Activated B cell treated with CpG ODN at 0.5 μM for 24 hours (primary cell): ENCODE results near the gene DRG2. TPM values are rescaled to one million over a fixed set of nuclear protein-coding genes. Genes with fewer than 3 reads are reported as not detected.

Experiments used
- ATAC-seq: fragments of 200-7000 bp; cut with Tn5 transposase; one replicate; pipeline ENCODE4 v1.10.0; 2021; ENCODE audit warnings: low read depth, mild to moderate bottlenecking, moderate library complexity
- CTCF ChIA-PET: fragments of 350-600 bp; sonication (Branson Sonifier 250); formaldehyde crosslinking; loops from one replicate; lab custom pipeline; 2021; ENCODE audit warnings: antibody characterized with exemption; lab: Charles Lee
- POLR2A ChIA-PET: fragments of 350-600 bp; sonication (Branson Sonifier 250); formaldehyde crosslinking; loops from one replicate; lab custom pipeline; 2021; ENCODE audit warnings: antibody characterized with exemption; lab: Charles Lee
- DNase-seq: peaks from one replicate; pipeline ENCODE4 v3.0.0; 2022
- H3K27ac Mint-ChIP-seq: one replicate; pipeline ENCODE4 v1.8.0; 2020; ENCODE audit warnings: mixed read lengths
- H3K27me3 Mint-ChIP-seq: one replicate; pipeline ENCODE4 v1.8.0; 2021; ENCODE audit warnings: mixed read lengths
- H3K36me3 Mint-ChIP-seq: one replicate; pipeline ENCODE4 v1.8.0; 2021; ENCODE audit warnings: low read depth, mixed read lengths
- H3K4me1 Mint-ChIP-seq: one replicate; pipeline ENCODE4 v1.8.0; 2021; ENCODE audit warnings: mixed read lengths
- H3K4me3 Mint-ChIP-seq: one replicate; pipeline ENCODE4 v1.8.0; 2020; ENCODE audit warnings: mild to moderate bottlenecking, mixed read lengths
- H3K9me3 Mint-ChIP-seq: one replicate; pipeline ENCODE4 v1.8.0; 2020; ENCODE audit warnings: mixed read lengths
- intact Hi-C: fragments of 100-400 bp; cut with micrococcal nuclease; formaldehyde crosslinking; loops from one replicate; pipeline ENCODE4 v1.15.1; 2024
- total RNA-seq: library from RNA; stranded (reverse); gene quantifications from 2 replicates; pipeline ENCODE4 v1.2.3, GENCODE V29; 2022
- TF ChIP-seq, protein P1 (sequence below): fragments of 200-600 bp; IDR thresholded peaks from one replicate; pipeline ENCODE4 v1.8.0; 2022; ENCODE audit warnings: antibody characterized with exemption, mild to moderate bottlenecking

The DRG2 gene
- total RNA-seq, 1 donor from 2014 or later, result 67.1 TPM

DNA sequence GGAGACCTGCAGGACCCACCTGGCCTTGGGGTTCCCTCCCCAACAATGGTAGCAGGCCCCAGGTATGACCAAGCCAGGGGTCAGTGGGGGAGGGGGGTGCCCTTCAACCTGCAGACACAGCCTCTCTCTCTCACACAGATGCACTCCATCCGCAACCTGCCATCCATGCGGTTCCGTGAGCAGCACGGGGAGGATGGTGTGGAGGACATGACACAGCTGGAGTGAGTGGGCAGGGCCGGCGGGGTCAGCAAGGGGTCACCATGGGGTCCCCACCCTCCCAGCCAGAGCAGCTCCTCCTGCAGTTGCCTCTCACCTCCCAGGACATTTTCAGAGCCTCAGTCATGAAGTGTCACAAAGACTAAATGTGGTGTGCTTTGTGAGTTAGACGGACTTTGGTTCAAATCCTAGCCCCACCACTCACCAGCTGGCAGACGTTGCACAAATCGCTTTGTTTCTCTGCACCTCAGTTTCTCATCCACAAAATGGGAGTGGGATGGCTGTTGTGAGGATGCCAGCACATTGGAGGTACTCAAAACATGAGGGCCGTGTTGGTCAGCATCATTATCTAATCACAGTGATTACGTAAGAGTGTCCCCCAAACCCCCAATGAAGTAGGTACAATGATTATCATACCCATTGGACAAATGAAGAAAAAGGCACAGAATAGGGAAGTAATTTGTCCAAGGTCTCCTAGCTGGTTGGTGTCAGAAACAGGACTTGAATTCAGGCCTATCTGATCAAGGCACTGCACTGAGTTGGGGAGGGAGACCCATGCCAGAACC is 36.8 kb downstream of the DRG2 start:
- Mint-ChIP-seq H3K4me1 (no peaks in the 10 kb centered on the region), H3K9me3 (peaks cover 3% of the 10 kb centered on the region), H3K27me3 (no peaks in the 10 kb centered on the region), H3K36me3 (no peaks in the 10 kb centered on the region), H3K27ac (no peak overlapping the region), H3K4me3 (no peak overlapping the region)
- TF ChIP-seq, protein P1, sequence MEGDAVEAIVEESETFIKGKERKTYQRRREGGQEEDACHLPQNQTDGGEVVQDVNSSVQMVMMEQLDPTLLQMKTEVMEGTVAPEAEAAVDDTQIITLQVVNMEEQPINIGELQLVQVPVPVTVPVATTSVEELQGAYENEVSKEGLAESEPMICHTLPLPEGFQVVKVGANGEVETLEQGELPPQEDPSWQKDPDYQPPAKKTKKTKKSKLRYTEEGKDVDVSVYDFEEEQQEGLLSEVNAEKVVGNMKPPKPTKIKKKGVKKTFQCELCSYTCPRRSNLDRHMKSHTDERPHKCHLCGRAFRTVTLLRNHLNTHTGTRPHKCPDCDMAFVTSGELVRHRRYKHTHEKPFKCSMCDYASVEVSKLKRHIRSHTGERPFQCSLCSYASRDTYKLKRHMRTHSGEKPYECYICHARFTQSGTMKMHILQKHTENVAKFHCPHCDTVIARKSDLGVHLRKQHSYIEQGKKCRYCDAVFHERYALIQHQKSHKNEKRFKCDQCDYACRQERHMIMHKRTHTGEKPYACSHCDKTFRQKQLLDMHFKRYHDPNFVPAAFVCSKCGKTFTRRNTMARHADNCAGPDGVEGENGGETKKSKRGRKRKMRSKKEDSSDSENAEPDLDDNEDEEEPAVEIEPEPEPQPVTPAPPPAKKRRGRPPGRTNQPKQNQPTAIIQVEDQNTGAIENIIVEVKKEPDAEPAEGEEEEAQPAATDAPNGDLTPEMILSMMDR, result no peak
- DNase-seq (no peak), ATAC-seq (no peak)
- ChIA-PET CTCF (no interaction called here), POLR2A (no interaction called here)
- intact Hi-C loops, result no loop called here

- intact Hi-C loops, result no loop called here
- Mint-ChIP-seq H3K27ac (no peak overlapping the region), H3K36me3 (no peaks in the 10 kb centered on the region), H3K27me3 (no peaks in the 10 kb centered on the region), H3K4me1 (no peaks in the 10 kb centered on the region), H3K4me3 (no peak overlapping the region), H3K9me3 (no peaks in the 10 kb centered on the region)
- ChIA-PET POLR2A (no interaction called here), CTCF (no interaction called here)
- DNase-seq (no peak), ATAC-seq (no peak)
- TF ChIP-seq, protein P1, result no peak
These were observed 41.3 kb downstream of the DRG2 start for GRCh38 chr17:18129041-18129502.

- DNase-seq, result no peak
- no peaks in the 10 kb centered on the region for H3K4me1 Mint-ChIP-seq
- ChIA-PET CTCF (no interaction called here), POLR2A (no interaction called here)
- intact Hi-C loops, result no loop called here
- TF ChIP-seq, protein P1, result no peak
- no peak overlapping the region for H3K27ac Mint-ChIP-seq
- peaks cover 6% of the 10 kb centered on the region for H3K27me3 Mint-ChIP-seq
- no peaks in the 10 kb centered on the region for H3K36me3 Mint-ChIP-seq
- no peak for ATAC-seq
- no peak overlapping the region for H3K4me3 Mint-ChIP-seq
- H3K9me3 Mint-ChIP-seq, result no peaks in the 10 kb centered on the region
These were observed 45.0 kb downstream of the DRG2 start for GRCh38 chr17:18132711-18133110.

DNA sequence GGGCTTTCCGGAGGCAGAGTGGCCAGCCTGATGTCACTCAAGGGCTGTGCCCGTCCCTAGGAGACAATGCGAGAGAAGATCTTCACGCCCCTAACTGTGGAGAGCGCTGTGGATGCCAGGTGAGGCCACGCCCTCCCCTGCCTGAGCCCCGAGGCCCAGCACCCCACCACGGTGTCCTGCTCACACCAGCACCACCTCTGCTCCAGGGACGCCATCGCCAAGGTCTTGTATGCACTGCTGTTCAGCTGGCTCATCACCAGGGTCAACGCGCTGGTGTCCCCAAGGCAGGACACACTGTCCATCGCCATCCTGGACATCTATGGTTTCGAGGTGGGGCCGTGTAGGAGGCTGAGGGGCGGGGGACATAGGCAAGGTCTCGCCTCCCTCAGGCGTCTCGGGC is 48.6 kb downstream of the DRG2 start:
- Mint-ChIP-seq H3K27me3 (peaks cover 10% of the 10 kb centered on the region), H3K9me3 (no peaks in the 10 kb centered on the region), H3K4me1 (peaks cover 4% of the 10 kb centered on the region), H3K4me3 (no peak overlapping the region), H3K27ac (no peak overlapping the region), H3K36me3 (no peaks in the 10 kb centered on the region)
- TF ChIP-seq, protein P1, result no peak
- POLR2A ChIA-PET, result no interaction called here
- intact Hi-C loops, result no loop called here
- ATAC-seq (no peak), DNase-seq (no peak)
- CTCF ChIA-PET, result no interaction called here

DNA sequence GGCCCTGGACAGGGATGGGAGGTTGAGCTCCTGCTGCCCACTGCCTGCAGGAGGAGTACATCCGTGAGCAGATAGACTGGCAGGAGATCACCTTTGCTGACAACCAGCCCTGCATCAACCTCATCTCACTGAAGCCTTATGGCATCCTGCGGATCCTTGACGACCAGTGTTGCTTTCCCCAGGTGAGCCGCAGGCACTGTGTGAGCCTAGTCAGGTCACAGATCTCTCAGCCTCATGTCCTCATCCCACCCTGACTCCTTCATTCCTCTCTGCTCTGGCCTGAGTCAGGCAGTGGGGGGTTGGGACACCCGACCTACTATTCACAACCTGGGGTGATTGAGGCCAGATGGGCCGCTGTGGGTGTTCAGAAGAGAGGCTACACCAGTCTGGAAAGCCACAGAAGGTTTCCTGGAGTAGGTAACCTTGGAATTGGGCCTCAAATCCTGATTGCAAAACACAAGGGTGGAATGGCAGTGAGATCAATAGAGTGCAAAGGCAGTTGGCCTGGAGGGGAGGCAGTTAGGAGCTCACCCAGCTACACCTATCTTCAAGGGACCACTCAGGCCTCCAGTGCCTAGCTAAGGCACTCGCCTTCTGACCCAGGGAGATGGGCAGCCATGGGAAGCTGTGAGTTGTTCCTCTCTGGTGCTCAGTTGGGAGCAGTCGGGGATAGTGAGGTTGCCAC is 50.5 kb downstream of the DRG2 start:
- DNase-seq (no peak), ATAC-seq (no peak)
- Mint-ChIP-seq H3K27ac (no peak overlapping the region), H3K36me3 (no peaks in the 10 kb centered on the region), H3K4me3 (no peak overlapping the region), H3K9me3 (no peaks in the 10 kb centered on the region), H3K27me3 (peaks cover 11% of the 10 kb centered on the region), H3K4me1 (peaks cover 4% of the 10 kb centered on the region)
- ChIA-PET POLR2A (no interaction called here), CTCF (interaction anchor here (1.3 kb wide), 1 partner anchor 46 kb away, joined by 3 read pairs; no protein-coding TSS in a partner anchor)
- intact Hi-C loops, result no loop called here
- TF ChIP-seq, protein P1, result no peak
